ENCODE data around the gene NFAM1.

Gene NFAM1

DNA sequence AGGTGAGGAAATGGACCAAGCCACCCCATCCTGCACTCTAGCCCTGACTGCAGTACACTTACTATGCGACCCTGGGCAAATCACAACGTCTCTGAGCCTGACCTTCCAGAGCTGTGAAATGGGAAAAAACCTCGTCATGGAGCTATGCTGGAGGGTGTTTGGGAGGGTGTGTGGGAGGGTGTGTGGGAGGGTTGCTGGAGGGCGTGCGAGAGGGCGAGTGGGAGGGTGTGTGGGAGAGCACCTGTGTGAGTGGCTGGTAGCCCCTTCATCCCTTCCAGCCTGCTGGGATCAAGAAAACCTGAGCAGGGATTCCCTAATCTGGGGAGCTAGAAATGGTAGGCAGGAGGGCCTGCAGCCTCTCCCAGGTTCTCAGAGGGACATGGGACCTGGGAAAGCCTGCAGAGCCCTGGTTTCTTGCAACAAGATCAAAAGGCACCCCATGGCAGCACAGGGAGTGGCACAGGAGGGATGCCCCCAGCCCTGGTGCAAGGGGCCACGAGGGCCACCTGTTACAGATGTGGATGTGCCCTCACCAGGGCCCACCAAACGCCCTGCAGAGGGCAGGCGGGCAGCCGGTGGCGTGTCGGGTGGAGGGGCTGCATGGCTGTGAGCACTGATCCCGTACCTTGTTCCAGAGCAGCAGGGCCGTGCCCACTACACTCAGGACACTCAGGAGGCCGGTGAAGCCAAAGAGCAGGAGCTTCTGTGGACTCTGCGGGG is 23.2 kb downstream of the NFAM1 start:
- TF ChIP-seq, protein P1, sequence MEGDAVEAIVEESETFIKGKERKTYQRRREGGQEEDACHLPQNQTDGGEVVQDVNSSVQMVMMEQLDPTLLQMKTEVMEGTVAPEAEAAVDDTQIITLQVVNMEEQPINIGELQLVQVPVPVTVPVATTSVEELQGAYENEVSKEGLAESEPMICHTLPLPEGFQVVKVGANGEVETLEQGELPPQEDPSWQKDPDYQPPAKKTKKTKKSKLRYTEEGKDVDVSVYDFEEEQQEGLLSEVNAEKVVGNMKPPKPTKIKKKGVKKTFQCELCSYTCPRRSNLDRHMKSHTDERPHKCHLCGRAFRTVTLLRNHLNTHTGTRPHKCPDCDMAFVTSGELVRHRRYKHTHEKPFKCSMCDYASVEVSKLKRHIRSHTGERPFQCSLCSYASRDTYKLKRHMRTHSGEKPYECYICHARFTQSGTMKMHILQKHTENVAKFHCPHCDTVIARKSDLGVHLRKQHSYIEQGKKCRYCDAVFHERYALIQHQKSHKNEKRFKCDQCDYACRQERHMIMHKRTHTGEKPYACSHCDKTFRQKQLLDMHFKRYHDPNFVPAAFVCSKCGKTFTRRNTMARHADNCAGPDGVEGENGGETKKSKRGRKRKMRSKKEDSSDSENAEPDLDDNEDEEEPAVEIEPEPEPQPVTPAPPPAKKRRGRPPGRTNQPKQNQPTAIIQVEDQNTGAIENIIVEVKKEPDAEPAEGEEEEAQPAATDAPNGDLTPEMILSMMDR (IDR thresholded peaks at IDR 0.05; ENCODE audit: low read depth, low read length), result no peak
- no peak overlapping the region for H3K4me3 ChIP-seq (replicated peaks in 1 of 2; ENCODE audit: low read depth in 2 of 2, low read length in 2 of 2)
- no peak for DNase-seq (ENCODE audit: low read depth in 2 of 2)

DNA sequence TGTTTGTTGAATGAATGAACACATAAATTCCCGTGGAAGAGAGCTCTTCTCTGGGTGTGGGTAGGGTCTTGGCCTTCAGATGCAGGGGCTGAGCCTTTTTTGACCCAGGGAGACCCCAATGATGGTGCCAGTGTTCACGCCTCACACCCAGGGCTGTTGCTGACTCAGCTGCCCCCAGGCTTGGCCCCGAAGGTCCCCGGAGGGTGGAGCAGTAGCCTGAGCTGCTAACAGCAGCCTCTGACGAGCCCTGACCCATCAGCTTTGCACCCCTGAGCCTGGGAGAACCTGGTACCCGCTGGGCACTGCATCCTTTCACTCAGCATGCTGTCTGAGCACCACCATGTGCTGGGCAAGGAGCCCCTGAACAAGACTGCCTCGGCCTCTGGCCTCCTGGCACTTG is 23.9 kb downstream of the NFAM1 start:
- no peak for DNase-seq (ENCODE audit: low read depth in 2 of 2)
- no peak overlapping the region for H3K4me3 ChIP-seq (replicated peaks in 1 of 2; ENCODE audit: low read depth in 2 of 2, low read length in 2 of 2)
- TF ChIP-seq, protein P1 (IDR thresholded peaks at IDR 0.05; ENCODE audit: low read depth, low read length), result no peak

DNA sequence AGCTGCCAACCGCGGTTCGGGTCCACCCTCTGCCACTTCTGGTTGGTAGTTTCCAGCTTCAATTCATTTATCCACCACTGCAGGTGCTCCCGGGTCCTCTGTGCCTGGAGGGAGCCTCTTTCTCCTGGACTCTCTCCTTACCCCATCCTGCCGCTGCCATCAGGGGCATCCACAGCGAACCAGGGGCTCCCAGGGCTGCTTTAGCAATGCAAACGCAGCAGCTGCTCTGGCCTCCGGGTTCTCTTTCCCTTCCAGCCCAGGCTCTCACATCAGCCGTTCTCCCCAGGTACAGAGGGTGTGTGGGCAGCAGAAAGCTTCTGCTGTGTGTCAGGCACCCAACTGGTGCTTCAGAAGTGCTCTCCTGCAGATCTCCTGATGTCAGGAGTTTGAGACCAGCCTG is 27.9 kb downstream of the NFAM1 start:
- TF ChIP-seq, protein P1 (IDR thresholded peaks at IDR 0.05; ENCODE audit: low read depth, low read length), result no peak
- no peak overlapping the region for H3K4me3 ChIP-seq (replicated peaks in 1 of 2; ENCODE audit: low read depth in 2 of 2, low read length in 2 of 2)
- DNase-seq (ENCODE audit: low read depth in 2 of 2), result no peak

DNA sequence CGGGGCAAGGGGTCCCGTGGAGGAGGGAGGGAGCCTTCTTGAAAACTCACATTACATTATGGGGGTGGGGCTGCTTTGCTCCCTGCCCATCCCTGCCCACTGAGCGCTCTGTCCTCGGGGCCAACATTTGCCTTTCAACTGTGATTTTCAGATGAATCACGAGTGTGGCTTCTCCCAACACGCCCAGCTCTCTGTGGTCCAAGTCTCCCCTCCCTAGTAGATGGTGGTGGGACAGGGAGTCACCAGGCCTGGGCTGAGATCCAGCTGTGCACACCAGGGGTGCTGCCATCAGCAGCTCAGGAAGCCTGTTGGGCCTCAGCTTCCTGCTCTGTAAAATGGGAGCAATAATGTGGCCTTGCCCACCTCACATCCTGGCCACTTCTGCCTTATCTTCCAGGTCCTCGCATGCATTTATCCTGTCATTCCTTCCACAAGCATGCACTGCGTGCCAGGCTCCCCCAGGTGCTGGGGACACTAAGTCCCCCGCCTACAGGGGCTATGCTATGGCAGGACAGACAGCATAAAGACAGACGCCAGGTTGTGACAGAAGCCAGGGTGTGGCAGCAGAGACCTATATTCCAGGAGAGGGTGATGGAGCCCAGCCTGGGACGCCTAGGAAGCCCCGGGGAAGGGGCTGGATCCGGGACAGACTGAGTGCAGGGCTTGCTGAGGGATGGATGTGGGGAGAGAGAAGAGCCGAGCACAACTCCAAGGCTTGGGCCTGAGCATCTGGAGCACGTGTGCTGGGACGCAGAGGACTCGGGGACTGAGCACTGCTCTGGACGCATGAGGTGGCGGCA is 30.5 kb downstream of the NFAM1 start:
- H3K4me3 ChIP-seq (replicated peaks in 1 of 2; ENCODE audit: low read depth in 2 of 2, low read length in 2 of 2), result no peak overlapping the region
- TF ChIP-seq, protein P1 (IDR thresholded peaks at IDR 0.05; ENCODE audit: low read depth, low read length), result no peak
- no peak for DNase-seq (ENCODE audit: low read depth in 2 of 2)

DNA sequence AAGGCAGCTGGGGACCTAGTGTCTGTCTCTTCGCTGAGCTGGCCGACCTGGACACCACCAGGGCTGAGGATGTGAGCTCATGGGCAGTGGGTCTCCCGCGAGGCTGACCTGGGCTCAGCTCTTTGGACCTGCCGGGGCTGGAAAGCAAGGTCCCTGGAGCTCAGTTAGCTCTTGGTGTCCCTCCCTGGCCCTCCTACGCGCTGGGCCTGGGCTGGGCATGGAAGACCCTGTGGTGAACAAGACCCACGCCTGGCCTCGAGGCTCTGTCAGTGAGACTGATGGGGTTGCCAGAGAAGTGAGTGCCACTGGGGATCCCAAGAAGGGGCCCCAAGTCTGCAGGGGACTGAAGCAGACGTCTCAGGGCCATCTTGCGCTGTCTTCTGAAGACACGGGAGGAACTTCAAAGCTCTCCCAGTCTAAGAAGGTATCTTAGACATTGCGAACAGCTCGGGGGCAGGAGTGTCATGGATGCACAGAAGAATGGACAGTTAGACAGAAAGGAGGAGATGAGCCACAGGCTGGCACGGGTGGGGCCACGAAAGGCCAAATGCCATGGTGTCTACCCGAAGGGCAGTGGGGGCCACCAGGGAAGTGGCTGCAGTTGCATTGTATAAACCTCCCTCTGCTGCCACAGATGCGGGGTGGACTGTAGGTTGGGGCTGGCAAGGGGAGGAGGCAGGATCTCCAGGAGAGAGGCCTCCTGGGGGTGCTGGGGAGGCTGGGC is 31.2 kb downstream of the NFAM1 start:
- H3K4me3 ChIP-seq (replicated peaks in 1 of 2; ENCODE audit: low read depth in 2 of 2, low read length in 2 of 2), result no peak overlapping the region
- no peak for DNase-seq (ENCODE audit: low read depth in 2 of 2)
- TF ChIP-seq, protein P1 (IDR thresholded peaks at IDR 0.05; ENCODE audit: low read depth, low read length), result no peak

DNA sequence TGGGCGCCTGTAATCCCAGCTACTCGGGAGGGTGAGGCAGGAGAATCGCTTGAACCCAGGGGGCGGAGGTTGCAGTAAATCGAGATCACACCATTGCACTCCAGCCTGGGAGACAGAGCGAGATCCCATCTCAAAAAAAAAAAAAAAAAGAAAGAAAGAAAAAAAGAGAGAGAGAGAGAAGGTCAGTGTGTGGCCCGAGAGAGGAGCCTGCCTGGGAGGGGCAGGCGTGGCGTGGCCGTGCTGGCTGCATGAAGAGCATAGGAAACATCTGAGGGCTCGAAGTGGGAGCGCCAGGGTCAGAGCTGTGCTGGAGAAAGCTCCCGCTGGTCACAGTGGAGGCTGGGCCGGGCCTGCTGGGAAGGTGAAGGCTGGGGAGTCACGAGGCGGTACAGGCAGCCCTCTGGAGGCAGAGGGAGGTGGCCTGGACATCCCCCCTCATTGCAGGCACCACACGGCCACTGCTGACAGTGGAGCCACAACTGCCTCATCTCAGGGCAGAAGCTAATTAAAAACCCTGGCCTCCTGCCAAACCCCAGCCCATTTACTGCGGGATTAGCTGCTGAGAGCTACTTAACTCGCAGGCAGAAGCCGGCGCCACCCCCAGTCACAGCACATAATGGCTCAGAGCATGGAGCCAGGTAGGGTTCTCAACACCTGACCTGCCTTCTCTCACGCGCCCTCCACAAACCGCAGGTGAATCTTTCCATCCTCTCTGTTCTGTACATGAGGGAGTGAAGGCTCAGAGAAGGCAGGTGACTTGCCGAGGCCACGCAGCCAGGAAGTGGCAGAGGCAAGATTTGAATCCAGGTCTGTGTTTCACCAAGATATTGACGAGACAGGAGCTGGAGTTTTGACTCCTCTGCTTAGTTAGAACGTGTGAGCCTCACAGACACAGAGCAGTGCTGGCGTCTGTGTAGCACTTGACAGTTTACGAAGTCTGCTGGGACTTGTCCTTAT is 32.6 kb downstream of the NFAM1 start:
- DNase-seq (ENCODE audit: low read depth in 2 of 2), result no peak
- no peak overlapping the region for H3K4me3 ChIP-seq (replicated peaks in 1 of 2; ENCODE audit: low read depth in 2 of 2, low read length in 2 of 2)
- TF ChIP-seq, protein P1 (IDR thresholded peaks at IDR 0.05; ENCODE audit: low read depth, low read length), result no peak

Data from cardiac fibroblast (primary cell).